ENCODE measurements around the gene ARMC7.
A peak's percentile ranks its signal among the peaks of the same experiment; 100 is the strongest.
"Not testable (repeated sequence)": the region's sequence is repeated elsewhere in the genome, so short reads cannot be mapped to it uniquely, and the experiment has no call there.

Gene ARMC7

GRCh38 chr17:75069783-75070182 is 40.0 kb upstream of the ARMC7 start:
- no peak overlapping the region for H3K4me3 ChIP-seq (replicated peaks; ENCODE audit: low read depth, low read length)
- DNase-seq (ENCODE audit: extremely low read depth, low read depth): no peak
- peak; percentile 40 for TF ChIP-seq CTCF (IDR thresholded peaks at IDR 0.05; ENCODE audit: low read depth, low read length, missing control alignments)

GRCh38 chr17:75071478-75072271 is 38.1 kb upstream of the ARMC7 start:
- not testable (repeated sequence) for H3K4me3 ChIP-seq (replicated peaks; ENCODE audit: low read depth, low read length); DNase-seq (ENCODE audit: extremely low read depth, low read depth)

GRCh38 chr17:75072909-75073308 is 36.9 kb upstream of the ARMC7 start:
- DNase-seq (ENCODE audit: extremely low read depth, low read depth); H3K4me3 ChIP-seq (replicated peaks; ENCODE audit: low read depth, low read length): not testable (repeated sequence)

- no peak for TF ChIP-seq CTCF (IDR thresholded peaks at IDR 0.05; ENCODE audit: low read depth, low read length, missing control alignments)
- no peak overlapping the region for H3K4me3 ChIP-seq (replicated peaks; ENCODE audit: low read depth, low read length)
- no peak for DNase-seq (ENCODE audit: extremely low read depth, low read depth)
These were observed 36.1 kb upstream of the ARMC7 start for GRCh38 chr17:75073618-75074047.

GRCh38 chr17:75074532-75074931 is 35.2 kb upstream of the ARMC7 start:
- no peak for DNase-seq (ENCODE audit: extremely low read depth, low read depth)
- no peak for TF ChIP-seq CTCF (IDR thresholded peaks at IDR 0.05; ENCODE audit: low read depth, low read length, missing control alignments)

GRCh38 chr17:75075597-75076336 is 34.0 kb upstream of the ARMC7 start:
- no peak overlapping the region for H3K4me3 ChIP-seq (replicated peaks; ENCODE audit: low read depth, low read length)
- TF ChIP-seq CTCF (IDR thresholded peaks at IDR 0.05; ENCODE audit: low read depth, low read length, missing control alignments): no peak
- DNase-seq (ENCODE audit: extremely low read depth, low read depth): no peak

More at GRCh38 chr17:75074532-75074931, 35.2 kb upstream of the ARMC7 start:
- no peak overlapping the region for H3K4me3 ChIP-seq (replicated peaks; ENCODE audit: low read depth, low read length)

GRCh38 chr17:75077072-75077495 is 32.7 kb upstream of the ARMC7 start:
- H3K4me3 ChIP-seq (replicated peaks; ENCODE audit: low read depth, low read length): no peak overlapping the region
- no peak for TF ChIP-seq CTCF (IDR thresholded peaks at IDR 0.05; ENCODE audit: low read depth, low read length, missing control alignments)
- DNase-seq (ENCODE audit: extremely low read depth, low read depth): no peak

Measured in HFF-Myc (cell line).